Subcutaneous adipose tissue (tissue), 4 donors: ENCODE measurements around the gene UMODL1. TPM values are rescaled to one million over a fixed set of nuclear protein-coding genes. Genes with fewer than 3 reads are reported as not detected.

Experiments
- total RNA-seq, 4 donors: library from RNA; depleted of rRNA; stranded (reverse); fragments of >200 nt; gene quantifications; one replicate each; pipeline ENCODE4 v1.1.0, GENCODE V29; 2016
- TF ChIP-seq, protein P1 (sequence below): fragments of 450-650 bp; IDR thresholded peaks from one replicate; pipeline ENCODE4 v1.5.1; 2016; ENCODE audit warnings: low read depth, mild to moderate bottlenecking, control low read depth, antibody characterized with exemption, moderate library complexity

Gene UMODL1
- total RNA-seq, 4 donors from 2014 or later, result 0.17 to 0.19 TPM; not detected in 2

DNA sequence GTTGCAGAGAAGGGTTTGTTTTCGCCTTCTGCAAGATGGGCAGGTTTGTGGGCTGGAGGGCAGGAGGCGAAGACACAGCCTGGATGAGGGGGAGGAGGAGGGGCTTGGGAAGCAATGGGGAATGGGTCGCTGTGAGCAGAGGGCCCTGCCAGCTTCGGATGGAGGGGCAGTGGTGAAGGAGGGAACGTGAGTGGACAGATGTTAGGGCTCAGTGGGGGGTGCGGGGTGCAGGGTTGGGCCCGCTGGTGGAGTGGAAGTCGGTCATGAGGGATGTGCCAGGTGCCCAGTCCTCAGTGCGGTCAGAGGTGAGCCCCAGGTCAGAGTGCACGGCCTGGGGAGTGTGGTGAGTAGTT lies 92.4 kb downstream of the UMODL1 start:
- TF ChIP-seq, protein P1, sequence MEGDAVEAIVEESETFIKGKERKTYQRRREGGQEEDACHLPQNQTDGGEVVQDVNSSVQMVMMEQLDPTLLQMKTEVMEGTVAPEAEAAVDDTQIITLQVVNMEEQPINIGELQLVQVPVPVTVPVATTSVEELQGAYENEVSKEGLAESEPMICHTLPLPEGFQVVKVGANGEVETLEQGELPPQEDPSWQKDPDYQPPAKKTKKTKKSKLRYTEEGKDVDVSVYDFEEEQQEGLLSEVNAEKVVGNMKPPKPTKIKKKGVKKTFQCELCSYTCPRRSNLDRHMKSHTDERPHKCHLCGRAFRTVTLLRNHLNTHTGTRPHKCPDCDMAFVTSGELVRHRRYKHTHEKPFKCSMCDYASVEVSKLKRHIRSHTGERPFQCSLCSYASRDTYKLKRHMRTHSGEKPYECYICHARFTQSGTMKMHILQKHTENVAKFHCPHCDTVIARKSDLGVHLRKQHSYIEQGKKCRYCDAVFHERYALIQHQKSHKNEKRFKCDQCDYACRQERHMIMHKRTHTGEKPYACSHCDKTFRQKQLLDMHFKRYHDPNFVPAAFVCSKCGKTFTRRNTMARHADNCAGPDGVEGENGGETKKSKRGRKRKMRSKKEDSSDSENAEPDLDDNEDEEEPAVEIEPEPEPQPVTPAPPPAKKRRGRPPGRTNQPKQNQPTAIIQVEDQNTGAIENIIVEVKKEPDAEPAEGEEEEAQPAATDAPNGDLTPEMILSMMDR, result no peak

DNA sequence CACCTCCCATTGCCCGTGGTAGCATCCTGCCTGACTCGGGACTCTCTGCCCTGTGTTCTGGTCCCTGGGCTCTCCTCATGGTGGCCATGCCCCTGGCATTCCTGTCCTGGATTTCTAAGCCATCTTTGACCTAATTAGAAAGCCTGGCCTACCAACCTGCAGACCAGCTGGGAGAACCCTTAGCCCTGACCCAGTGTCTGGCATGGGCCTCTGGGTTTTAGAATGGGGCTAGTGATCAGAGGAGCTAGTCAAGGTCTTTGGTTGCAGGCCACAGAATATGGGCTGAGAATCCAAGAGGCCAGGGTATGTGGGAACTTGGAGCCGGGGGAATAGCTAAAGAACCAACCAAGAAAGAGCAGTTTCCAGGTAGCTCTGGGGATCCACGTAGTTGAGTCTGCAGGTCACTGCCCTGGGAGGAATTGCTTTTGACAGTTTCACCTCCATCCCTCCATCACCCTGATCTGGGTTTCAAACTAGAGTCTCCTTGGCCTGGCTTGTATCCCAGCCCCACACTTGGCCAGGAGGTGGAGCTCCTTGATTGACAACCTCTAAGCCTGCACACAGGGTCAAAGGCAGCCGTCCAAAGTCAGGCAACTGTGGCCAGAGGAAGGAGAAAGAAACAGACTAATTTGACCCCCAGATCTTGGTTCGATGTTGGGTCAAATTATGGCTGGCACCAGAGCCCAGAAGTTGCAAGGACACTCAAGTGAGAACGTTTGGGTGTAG lies 93.1 kb downstream of the UMODL1 start:
- TF ChIP-seq, protein P1, result no peak

DNA sequence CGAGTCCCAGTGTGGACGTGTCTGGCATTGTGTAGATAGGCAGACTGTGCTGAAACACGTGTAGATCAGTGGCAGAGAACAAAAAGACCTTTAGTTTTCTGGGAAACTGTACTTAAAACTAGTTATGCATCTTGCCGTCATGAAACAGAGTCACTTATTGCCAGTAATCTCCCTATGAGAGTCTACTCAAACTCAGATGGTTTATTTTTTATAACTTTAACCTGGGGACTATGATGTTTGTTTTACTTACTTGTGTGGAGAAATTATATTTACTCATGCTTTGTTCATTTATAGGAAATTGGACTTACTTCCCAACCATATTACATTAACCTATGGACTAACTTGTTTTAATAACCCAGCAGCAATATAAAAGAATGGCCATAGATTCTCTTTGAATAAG lies 93.7 kb downstream of the UMODL1 start:
- TF ChIP-seq, protein P1, result no peak

DNA sequence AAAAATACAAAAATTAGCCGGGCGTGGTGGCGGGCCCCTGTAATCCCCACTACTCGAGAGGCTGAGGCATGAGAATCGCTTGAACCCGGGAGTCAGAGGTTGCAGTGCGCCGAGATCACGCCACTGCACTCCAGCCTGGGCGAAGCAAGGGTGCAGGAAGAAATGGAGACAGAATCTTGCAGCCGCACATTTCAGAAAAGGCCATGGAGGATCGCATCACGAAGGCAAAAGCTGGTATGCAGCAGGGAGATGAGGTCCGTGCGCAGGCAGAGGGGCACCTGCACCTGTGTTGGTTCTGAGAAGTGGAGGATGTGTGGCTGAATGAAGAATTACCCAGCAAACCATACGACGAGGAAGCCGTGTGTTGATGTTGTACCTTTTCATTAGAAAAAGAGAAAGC lies 94.8 kb downstream of the UMODL1 start:
- TF ChIP-seq, protein P1, result no peak

DNA sequence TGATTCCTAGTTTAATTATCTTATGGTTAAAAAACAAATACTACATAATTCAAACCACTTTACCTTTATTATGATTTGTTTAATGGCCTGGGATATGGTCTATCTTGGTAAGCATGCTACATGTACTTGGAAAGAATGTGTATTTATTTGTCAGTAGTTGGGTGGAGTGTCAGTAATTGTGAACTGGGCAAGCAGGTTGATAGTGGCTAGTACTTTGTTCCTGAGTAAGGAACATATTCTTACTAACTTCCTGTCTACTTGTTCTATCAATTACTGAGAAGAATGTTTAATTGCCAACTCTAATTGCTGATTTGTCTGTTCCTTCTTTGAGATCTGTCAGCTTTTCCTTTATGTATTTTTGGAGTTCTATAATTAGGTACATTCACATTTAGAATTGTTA lies 98.6 kb downstream of the UMODL1 start:
- TF ChIP-seq, protein P1, result no peak

DNA sequence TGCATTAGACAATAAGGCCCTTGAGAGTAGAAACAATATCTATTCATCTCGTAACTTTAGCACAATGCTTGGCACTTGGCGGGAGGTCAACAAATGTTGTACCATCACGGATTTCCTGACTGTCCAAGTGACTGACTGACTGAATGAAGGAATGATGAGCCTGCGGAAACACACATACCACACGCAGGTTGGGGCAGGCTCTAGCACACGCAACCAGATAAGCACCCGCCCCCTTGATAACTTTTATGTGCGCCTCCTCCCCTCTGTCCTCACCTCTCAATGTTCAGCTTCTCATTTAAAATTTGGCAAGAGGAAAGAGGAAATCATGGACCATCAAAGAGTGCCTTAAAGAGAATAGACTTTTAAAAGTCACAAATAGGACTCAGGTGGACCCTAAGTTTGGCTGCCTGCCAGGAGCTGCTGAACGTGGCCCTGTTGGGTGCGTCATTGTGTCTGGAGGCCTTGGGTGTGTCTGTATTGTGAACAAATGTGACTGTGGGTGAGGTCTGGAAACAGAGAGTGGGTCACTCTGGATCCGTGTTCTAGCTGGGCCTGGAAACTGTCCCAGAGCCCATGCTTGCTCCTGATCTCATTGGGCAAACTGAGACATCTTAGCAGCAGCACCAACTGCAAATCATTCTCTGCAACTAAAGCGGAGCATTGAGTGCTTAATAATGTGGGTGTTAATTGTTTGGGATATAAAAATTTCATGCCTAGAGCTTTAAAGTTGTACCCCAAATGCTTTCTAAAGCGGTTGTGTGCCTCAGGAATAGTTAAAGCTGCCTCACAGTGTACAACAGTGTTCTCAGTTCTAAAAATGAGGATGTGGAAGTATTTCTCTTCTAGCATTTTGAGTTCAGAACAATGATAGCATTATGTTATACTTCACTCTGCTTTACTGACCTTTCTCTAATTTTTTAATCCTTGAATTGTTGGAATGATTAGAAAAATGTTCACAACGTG lies 100.3 kb downstream of the UMODL1 start:
- TF ChIP-seq, protein P1, result no peak
